Measurements from ENCODE around the gene SCFD2. TPM values are rescaled to one million over a fixed set of nuclear protein-coding genes. Genes with fewer than 3 reads are reported as not detected.

The SCFD2 gene
- total RNA-seq, 2 donors from 2014 or later: 20.3 to 27.4 TPM

DNA sequence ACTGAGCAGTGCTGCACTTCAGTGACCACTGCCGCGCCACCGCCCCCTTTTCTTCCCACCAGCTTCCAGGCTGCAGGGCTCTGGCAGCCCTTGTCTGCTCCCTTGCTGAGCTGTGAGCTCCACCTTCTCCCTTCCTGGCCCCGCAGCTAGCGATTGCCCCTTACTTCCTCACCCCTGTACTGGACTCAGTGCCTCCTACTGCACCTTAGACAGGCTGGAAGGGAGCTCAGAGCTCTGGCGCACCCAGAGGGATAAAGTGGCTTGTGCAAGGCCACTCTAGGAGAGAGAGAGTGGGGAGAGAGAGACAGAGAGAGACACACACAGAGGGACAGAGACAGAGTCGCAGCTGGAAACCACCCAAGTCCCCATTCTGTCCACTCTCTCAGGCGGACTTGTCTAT is 497.7 kb downstream of the SCFD2 start:
- ATAC-seq (ENCODE audit: insufficient number of reproducible peaks, low FRiP score, low read depth) (no peak), DNase-seq (ENCODE audit: low spot score) (no peak)
- no peaks in the 10 kb centered on the region for H3K9me3 ChIP-seq
- peaks cover 3% of the 10 kb centered on the region for H3K36me3 ChIP-seq
- no peaks in the 10 kb centered on the region for H3K27me3 ChIP-seq (replicated peaks; ENCODE audit: insufficient read depth)
- peak overlapping the region; percentile 65 to 71 for H3K27ac ChIP-seq
- H3K4me3 ChIP-seq: no peak overlapping the region
- TF ChIP-seq, protein P1, sequence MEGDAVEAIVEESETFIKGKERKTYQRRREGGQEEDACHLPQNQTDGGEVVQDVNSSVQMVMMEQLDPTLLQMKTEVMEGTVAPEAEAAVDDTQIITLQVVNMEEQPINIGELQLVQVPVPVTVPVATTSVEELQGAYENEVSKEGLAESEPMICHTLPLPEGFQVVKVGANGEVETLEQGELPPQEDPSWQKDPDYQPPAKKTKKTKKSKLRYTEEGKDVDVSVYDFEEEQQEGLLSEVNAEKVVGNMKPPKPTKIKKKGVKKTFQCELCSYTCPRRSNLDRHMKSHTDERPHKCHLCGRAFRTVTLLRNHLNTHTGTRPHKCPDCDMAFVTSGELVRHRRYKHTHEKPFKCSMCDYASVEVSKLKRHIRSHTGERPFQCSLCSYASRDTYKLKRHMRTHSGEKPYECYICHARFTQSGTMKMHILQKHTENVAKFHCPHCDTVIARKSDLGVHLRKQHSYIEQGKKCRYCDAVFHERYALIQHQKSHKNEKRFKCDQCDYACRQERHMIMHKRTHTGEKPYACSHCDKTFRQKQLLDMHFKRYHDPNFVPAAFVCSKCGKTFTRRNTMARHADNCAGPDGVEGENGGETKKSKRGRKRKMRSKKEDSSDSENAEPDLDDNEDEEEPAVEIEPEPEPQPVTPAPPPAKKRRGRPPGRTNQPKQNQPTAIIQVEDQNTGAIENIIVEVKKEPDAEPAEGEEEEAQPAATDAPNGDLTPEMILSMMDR (IDR thresholded peaks at IDR 0.05): no peak
- peaks cover 32 to 67% of the 10 kb centered on the region in 2 donors for H3K4me1 ChIP-seq (ENCODE audit: control insufficient read depth in 1 of 2, low read depth in 2 of 2)

DNA sequence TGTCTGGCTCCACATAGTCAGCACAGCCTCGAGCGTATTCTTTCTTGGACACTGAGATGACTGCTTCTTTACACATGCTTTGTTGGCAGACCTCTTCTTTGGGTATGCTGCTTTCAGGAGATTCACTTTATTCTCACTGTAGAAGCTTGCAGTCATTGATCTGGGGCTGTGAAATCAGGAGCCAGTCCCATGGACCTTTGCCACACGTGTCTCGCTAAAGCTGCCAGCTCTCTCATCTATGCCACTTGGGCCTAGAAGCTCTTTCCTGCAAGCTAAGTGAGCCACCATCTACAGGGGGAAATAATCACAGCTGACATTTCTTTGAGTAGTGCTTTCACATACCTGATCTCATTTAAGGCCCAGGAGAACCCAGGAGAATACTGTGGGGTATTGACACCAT is 498.7 kb downstream of the SCFD2 start:
- Histone ChIP-seq H3K27me3 (replicated peaks; ENCODE audit: insufficient read depth) (no peaks in the 10 kb centered on the region), H3K9me3 (no peaks in the 10 kb centered on the region), H3K27ac (peak overlapping the region; percentile 65 to 71), H3K4me3 (no peak overlapping the region), H3K4me1 (ENCODE audit: control insufficient read depth in 1 of 2, low read depth in 2 of 2) (peaks cover 32 to 67% of the 10 kb centered on the region in 2 donors), H3K36me3 (peaks cover 3% of the 10 kb centered on the region)
- no peak for DNase-seq (ENCODE audit: low spot score)
- TF ChIP-seq, protein P1 (IDR thresholded peaks at IDR 0.05): no peak
- no peak for ATAC-seq (ENCODE audit: insufficient number of reproducible peaks, low FRiP score, low read depth)

DNA sequence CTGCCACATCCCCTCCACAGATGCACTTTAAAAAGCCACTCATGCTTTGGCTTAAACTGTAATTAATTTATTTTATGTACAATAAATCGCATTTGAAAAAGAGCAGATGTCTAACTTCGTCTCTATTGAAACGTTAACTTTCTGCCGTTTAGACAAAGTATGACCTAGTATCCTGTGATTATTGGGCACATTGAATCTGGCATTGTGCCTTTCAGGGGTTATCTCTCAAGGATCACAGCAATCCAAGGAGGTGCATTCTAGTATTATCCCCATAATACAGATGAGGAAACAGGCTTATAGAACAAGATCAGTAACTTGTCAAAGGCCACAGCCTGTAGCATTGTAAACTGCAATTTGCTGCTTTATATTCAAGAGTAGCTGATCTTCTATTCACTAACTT is 499.1 kb downstream of the SCFD2 start:
- DNase-seq (ENCODE audit: low spot score) (no peak), ATAC-seq (ENCODE audit: insufficient number of reproducible peaks, low FRiP score, low read depth) (no peak)
- Histone ChIP-seq H3K4me1 (ENCODE audit: control insufficient read depth in 1 of 2, low read depth in 2 of 2) (peaks cover 32 to 67% of the 10 kb centered on the region in 2 donors), H3K27ac (peak overlapping the region; percentile 65 to 71), H3K9me3 (no peaks in the 10 kb centered on the region), H3K36me3 (peaks cover 3% of the 10 kb centered on the region), H3K4me3 (no peak overlapping the region), H3K27me3 (replicated peaks; ENCODE audit: insufficient read depth) (no peaks in the 10 kb centered on the region)
- TF ChIP-seq, protein P1 (IDR thresholded peaks at IDR 0.05): no peak

DNA sequence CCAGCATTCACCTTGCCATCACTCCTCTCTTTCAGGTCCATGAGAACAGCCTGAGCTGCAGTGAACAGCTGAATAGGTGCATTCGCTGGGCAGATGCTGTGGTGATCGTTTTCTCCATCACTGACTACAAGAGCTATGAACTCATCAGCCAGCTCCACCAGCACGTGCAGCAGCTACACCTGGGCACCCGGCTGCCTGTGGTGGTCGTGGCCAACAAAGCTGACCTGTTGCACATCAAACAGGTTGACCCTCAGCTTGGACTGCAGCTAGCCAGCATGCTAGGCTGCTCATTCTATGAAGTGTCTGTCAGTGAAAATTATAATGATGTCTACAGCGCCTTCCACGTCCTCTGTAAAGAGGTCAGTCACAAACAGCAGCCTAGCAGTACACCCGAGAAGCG is 500.6 kb downstream of the SCFD2 start:
- Histone ChIP-seq H3K27ac (peak overlapping the region; percentile 71 to 86), H3K4me3 (peak overlapping the region; percentile 16), H3K27me3 (replicated peaks; ENCODE audit: insufficient read depth) (no peaks in the 10 kb centered on the region), H3K36me3 (peaks cover 3% of the 10 kb centered on the region), H3K4me1 (ENCODE audit: control insufficient read depth in 1 of 2, low read depth in 2 of 2) (peaks cover 31 to 69% of the 10 kb centered on the region in 2 donors), H3K9me3 (no peaks in the 10 kb centered on the region)
- TF ChIP-seq, protein P1 (IDR thresholded peaks at IDR 0.05): no peak
- DNase-seq (ENCODE audit: low spot score) (no peak), ATAC-seq (ENCODE audit: insufficient number of reproducible peaks, low FRiP score, low read depth) (no peak)

DNA sequence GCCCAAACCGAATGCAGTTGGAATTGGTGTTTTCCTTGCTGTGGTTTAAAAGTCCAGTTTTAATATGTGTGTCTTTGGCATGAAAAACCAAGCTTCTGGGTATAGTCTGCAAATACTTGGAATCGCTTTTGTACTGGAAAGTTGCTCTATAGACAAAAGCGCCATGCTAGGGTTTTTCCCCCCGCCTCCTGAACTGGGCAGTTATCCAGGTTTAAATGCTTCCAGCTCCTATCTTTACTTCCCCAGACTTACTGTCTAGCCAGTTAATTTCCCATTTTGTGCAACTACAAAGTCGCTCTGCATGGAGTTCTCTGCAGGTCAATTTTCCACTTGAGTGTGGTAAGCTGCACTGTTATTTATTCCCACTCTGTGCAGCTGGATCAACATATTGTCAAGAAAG is 501.1 kb downstream of the SCFD2 start:
- H3K27ac ChIP-seq: peak overlapping the region; percentile 71 to 86
- no peaks in the 10 kb centered on the region for H3K27me3 ChIP-seq (replicated peaks; ENCODE audit: insufficient read depth)
- H3K4me1 ChIP-seq (ENCODE audit: control insufficient read depth in 1 of 2, low read depth in 2 of 2): peaks cover 26 to 64% of the 10 kb centered on the region in 2 donors
- no peak overlapping the region for H3K4me3 ChIP-seq
- DNase-seq (ENCODE audit: low spot score): no peak
- no peaks in the 10 kb centered on the region for H3K9me3 ChIP-seq
- TF ChIP-seq, protein P1 (IDR thresholded peaks at IDR 0.05): no peak
- peaks cover 3% of the 10 kb centered on the region for H3K36me3 ChIP-seq
- ATAC-seq (ENCODE audit: insufficient number of reproducible peaks, low FRiP score, low read depth): no peak
